NT2/D1 (cell line): ENCODE measurements around the gene ZNF83.

ENCODE experiments used
- SUZ12 ChIP-seq: IDR thresholded peaks from 2 replicates; pipeline ENCODE4 v1.6.1; 2011; ENCODE audit not compliant: insufficient read length, insufficient read depth; ENCODE audit errors: extremely low read depth
- YY1 ChIP-seq: IDR thresholded peaks from 2 replicates; pipeline ENCODE4 v1.6.1; 2011; ENCODE audit not compliant: insufficient read length, insufficient read depth
- ZNF274 ChIP-seq: IDR thresholded peaks from 2 replicates; pipeline ENCODE4 v1.6.1; 2011; ENCODE audit warnings: mild to moderate bottlenecking, low read depth, low read length

- TF ChIP-seq ZNF274 (no peak), SUZ12 (no peak), YY1 (no peak)
These were observed 52.6 kb downstream of the ZNF83 start for GRCh38 chr19:52585604-52586003.
